ENCODE data around the gene RGS11. TPM values are rescaled to one million over a fixed set of nuclear protein-coding genes. Genes with fewer than 3 reads are reported as not detected.

The RGS11 gene
- total RNA-seq, result 1.1 and 3.7 TPM in 2 replicates

GRCh38 chr16:275786-276232, at the start of gene RGS11:
RGS11 (minus strand) TSS chr16:275944; CDS start chr16:275911, 33 bp downstream.

GRCh38 chr16:283033-283805, 7.5 kb upstream of the RGS11 start, which contains the start of gene PDIA2:
PDIA2 (plus strand) TSS chr16:283164; CDS start chr16:283170, 6 bp downstream.

DNA sequence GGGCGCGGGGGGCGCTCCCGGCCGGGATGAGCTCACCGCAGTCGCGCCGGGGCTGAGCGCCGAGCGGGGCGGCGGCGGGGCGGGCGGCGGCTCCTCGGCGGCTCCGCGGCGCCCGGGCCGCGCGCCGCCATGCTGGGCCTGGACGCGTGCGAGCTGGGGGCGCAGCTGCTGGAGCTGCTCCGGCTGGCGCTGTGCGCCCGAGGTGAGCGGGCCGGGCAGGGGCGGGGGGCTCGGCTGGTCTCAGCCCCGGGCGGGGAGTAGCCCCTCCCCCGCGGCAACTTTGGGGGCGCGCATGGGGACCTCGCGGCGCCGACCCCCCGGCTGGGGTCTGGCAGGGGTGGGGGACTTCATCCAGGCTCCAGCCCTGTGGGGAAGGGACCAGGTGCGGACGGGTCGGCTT, 4.8 kb upstream of the RGS11 start, which contains the start of gene ARHGDIG:
Gene ARHGDIG (plus strand): TSS at position 40 of the 400 bp plus-strand sequence. CDS start 90 bp downstream, at position 130.

GRCh38 chr16:234468-235305, 41.1 kb downstream of the RGS11 start, which contains the start of gene FAM234A:
FAM234A (plus strand) TSS chr16:234821; CDS start chr16:254414, 19,593 bp downstream.

DNA sequence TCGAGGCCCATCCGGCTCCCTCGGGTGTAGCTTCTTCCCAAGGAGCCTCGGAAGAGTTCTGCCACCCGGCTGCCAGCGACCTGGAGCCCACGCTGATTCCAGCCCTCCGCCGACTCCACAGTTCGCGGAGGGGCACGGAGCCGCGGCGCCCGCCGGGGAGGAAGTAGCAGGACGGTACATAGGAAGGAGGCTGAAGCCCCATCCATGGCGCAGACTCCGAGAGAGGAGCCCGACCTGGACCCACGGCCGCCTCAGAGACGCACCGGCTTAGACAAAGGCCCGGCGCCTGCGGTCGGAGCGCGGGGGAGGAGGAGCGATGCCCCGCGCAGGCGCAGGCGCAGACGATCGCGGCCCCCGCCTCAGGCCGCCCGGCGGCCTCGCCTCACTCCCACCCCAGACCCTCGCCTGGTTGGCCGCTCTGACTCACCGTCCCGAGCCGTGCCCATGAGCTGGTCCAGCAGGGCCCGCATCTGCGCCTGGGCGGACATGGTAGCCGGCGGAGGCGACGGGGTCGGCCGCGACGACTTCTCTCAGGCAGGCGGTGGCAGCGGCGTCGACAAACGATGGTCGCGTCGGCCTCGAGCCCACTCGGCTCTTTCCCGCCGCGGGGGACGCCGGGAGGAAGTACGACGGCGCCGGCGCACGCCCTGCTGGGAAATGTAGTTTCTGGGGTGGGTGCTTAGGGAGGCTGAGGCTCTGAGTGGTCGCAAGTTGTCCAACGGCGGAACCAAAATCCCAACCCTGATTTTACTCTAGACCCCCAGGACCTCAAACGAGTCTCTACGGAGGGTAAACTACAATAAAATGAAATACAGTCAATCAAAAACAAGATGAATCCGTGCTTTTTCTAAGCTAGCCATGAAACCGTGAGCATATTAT, 46.7 kb downstream of the RGS11 start, which contains the start of gene LUC7L:
Gene LUC7L (minus strand): TSS at position 598 of the 879 bp plus-strand sequence. CDS start 110 bp downstream, at position 488.

Other genes starting within 250 kb of the RGS11 start
- gene POLR3K, start 222.3 kb downstream of the RGS11 start, total RNA-seq, result 3.6 and 4.0 TPM in 2 replicates
- 34.6 and 41.3 TPM in 2 replicates for gene SNRNP25, start 222.1 kb downstream of the RGS11 start, total RNA-seq
- gene RHBDF1, start 203.3 kb downstream of the RGS11 start, total RNA-seq, result 40.4 and 41.6 TPM in 2 replicates
- 188 and 248 TPM in 2 replicates for gene MPG, start 197.7 kb downstream of the RGS11 start, total RNA-seq
- 5.4 and 6.1 TPM in 2 replicates for gene NPRL3, start 137.3 kb downstream of the RGS11 start, total RNA-seq
- not detected in 2 replicates for gene HBZ, start 123.3 kb downstream of the RGS11 start, total RNA-seq
- not detected in 2 replicates for gene HBM, start 110.0 kb downstream of the RGS11 start, total RNA-seq
- gene HBA2, start 103.1 kb downstream of the RGS11 start, total RNA-seq, result not detected in 2 replicates
- not detected in 2 replicates for gene HBA1, start 99.3 kb downstream of the RGS11 start, total RNA-seq
- not detected in 2 replicates for gene HBQ1, start 95.5 kb downstream of the RGS11 start, total RNA-seq
- gene LUC7L, start 46.5 kb downstream of the RGS11 start, total RNA-seq, result 29.2 and 29.5 TPM in 2 replicates
- gene FAM234A, start 41.1 kb downstream of the RGS11 start, total RNA-seq, result 50.6 and 51.9 TPM in 2 replicates
- 0.28 and 1.8 TPM in 2 replicates for gene ARHGDIG, start 4.6 kb upstream of the RGS11 start, total RNA-seq
- gene PDIA2, start 7.2 kb upstream of the RGS11 start, total RNA-seq, result 0.37 TPM in 1 of 2 replicates, not detected in the other
- gene AXIN1, start 76.8 kb upstream of the RGS11 start, total RNA-seq, result 15.2 and 19.0 TPM in 2 replicates
- 72.5 and 89.0 TPM in 2 replicates for gene MRPL28, start 94.6 kb upstream of the RGS11 start, total RNA-seq
- 59.2 and 66.6 TPM in 2 replicates for gene PGAP6, start 106.0 kb upstream of the RGS11 start, total RNA-seq
- 69.0 and 73.0 TPM in 2 replicates for gene NME4, start 121.3 kb upstream of the RGS11 start, total RNA-seq
- gene DECR2, start 125.9 kb upstream of the RGS11 start, total RNA-seq, result 9.9 and 11.4 TPM in 2 replicates
- gene RAB11FIP3, start 149.7 kb upstream of the RGS11 start, total RNA-seq, result 14.2 and 23.1 TPM in 2 replicates

Data from smooth muscle cell of bladder (primary cell).